HG02678 (cell line): Measurements from ENCODE around the gene UCK1.
"Not testable (repeated sequence)": the region's sequence is repeated elsewhere in the genome, so short reads cannot be mapped to it uniquely, and the experiment has no call there.

Source experiments
- ATAC-seq: cut with Tn5 transposase; IDR thresholded peaks from one replicate; pipeline ENCODE4 v1.9.1; 2021; ENCODE audit warnings: mild to moderate bottlenecking, moderate library complexity; ENCODE audit not compliant: unreplicated experiment

Gene UCK1

GRCh38 chr9:131523451-131524435 is 7.3 kb downstream of the UCK1 start:
- no peak for ATAC-seq

GRCh38 chr9:131523086-131523388 is 8.0 kb downstream of the UCK1 start:
- ATAC-seq: no peak

GRCh38 chr9:131522257-131523085 is 8.6 kb downstream of the UCK1 start:
- no peak for ATAC-seq

GRCh38 chr9:131521822-131522221 is 9.2 kb downstream of the UCK1 start:
- ATAC-seq: no peak

- ATAC-seq: no peak
Observed at GRCh38 chr9:131521203-131521602, 9.9 kb downstream of the UCK1 start.

- no peak for ATAC-seq
Observed at GRCh38 chr9:131520503-131520902, 10.6 kb downstream of the UCK1 start.

GRCh38 chr9:131518553-131518952 is 12.5 kb downstream of the UCK1 start:
- ATAC-seq: no peak

- ATAC-seq: no peak
Observed at GRCh38 chr9:131517761-131518190, 13.3 kb downstream of the UCK1 start.

GRCh38 chr9:131516930-131517329 is 14.1 kb downstream of the UCK1 start:
- ATAC-seq: no peak

GRCh38 chr9:131516100-131516499 is 15.0 kb downstream of the UCK1 start:
- ATAC-seq: no peak

- not testable (repeated sequence) for ATAC-seq
Observed at GRCh38 chr9:131515559-131516031, 15.5 kb downstream of the UCK1 start.

- no peak for ATAC-seq
Observed at GRCh38 chr9:131513177-131513576, 17.9 kb downstream of the UCK1 start.

GRCh38 chr9:131511880-131512279 is 19.2 kb downstream of the UCK1 start:
- ATAC-seq: no peak

- ATAC-seq: no peak
Observed at GRCh38 chr9:131511416-131511815, 19.6 kb downstream of the UCK1 start.

GRCh38 chr9:131505012-131505411 is 26.1 kb downstream of the UCK1 start:
- no peak for ATAC-seq

- ATAC-seq: no peak
Observed at GRCh38 chr9:131503626-131504465, 27.2 kb downstream of the UCK1 start.

- peak; percentile 81 for ATAC-seq
Observed at GRCh38 chr9:131502781-131503625, 28.1 kb downstream of the UCK1 start, which contains the start of gene POMT1. POMT1 (plus strand) TSS chr9:131502918; CDS start chr9:131504219, 1,301 bp downstream.

GRCh38 chr9:131500939-131501541 is 30.0 kb downstream of the UCK1 start:
- ATAC-seq: no peak

GRCh38 chr9:131500377-131500776 is 30.7 kb downstream of the UCK1 start:
- no peak for ATAC-seq
